HG02588 (cell line): ENCODE results near the gene NME8.
"Not testable (repeated sequence)": the region's sequence is repeated elsewhere in the genome, so short reads cannot be mapped to it uniquely, and the experiment has no call there.

ENCODE experiments used
- ATAC-seq: cut with Tn5 transposase; IDR thresholded peaks from one replicate; pipeline ENCODE4 v1.9.1; 2021; ENCODE audit warnings: mild to moderate bottlenecking, moderate library complexity; ENCODE audit not compliant: unreplicated experiment

Gene NME8

DNA sequence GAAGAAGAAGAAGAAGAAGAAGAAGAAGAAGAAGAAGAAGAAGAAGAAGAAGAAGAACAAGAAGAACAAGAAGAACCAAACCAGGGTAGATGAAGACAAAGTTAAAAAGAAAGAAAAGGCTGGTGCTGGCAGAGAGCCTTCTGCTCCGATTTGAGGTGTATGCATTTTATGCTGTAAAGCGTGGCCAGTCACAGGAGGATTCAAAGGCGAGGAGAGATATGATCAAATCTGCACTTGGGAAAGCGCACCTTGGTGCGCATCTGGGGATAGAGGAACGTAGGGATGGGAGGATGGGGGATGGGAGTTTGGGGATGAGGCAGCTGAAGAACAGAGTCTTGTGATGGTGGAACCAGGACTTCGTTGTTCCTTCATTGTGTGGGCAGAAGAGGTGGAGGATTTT, at the start of gene NME8:
Gene NME8 (plus strand): TSS at position 301 of the 400 bp plus-strand sequence. CDS start 1,670 bp downstream, outside the sequence.
- ATAC-seq = no peak

DNA sequence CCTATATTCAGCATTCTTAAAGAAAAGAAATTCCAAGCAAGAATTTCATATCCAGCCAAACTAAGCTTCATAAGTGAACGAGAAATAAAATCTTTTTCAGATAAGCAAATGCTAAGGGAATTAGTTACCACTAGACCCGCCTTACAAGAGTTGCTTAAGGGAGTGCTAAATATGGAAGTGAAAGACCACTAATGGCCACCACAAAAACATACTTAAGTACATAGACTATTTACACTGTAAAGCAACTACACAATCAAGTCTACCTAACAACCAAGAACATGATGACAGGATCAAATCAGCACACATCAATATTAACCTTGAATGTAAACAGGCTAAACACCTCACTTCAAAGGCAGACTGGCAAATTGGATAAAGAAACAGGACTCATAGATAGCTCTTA, 42.2 kb upstream of the NME8 start:
- no peak for ATAC-seq

DNA sequence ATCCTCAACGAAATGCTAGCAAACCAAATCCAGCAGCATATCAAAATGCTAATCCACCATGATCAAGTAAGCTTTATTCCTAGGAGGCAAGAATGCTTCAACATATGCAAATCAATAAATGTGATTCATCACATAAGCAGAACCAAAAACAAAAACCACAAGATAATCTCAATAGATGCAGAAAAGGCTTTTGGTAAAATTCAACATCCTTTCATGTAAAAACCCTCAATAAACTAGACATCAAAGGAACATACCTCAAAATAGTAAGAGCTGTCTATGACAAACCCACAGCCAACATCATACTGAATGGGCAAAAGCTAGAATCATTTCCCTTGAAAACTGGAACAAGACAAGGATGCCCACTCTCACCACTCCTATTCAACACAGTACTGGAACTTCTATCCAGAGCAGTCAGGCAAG, 36.2 kb upstream of the NME8 start:
- not testable (repeated sequence) for ATAC-seq

- peak; percentile 90 for ATAC-seq
Measured at GRCh38 chr7:37815671-37816371, 32.6 kb upstream of the NME8 start.

- ATAC-seq = no peak
Measured at GRCh38 chr7:37816922-37817590, 31.3 kb upstream of the NME8 start.

DNA sequence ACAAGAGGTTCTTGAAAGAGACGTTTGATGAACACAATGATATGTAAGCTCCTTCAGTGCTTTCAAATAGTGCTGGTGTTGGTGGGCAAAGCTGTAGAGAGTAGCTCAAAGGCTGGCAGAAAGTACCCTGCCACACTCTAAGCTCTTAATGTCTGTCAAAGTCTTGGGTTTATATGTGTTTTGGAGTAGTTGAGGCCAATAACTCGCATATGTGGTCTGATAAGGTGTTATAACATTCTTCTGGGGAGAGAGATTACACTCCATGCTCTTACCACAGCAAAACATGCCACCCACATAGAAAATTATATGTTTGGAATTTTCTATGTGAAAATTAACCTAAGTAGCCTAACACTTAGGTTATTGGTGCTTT, 30.8 kb upstream of the NME8 start:
- no peak for ATAC-seq

GRCh38 chr7:37817996-37818720, 30.2 kb upstream of the NME8 start:
- no peak for ATAC-seq

GRCh38 chr7:37820708-37821468, 27.5 kb upstream of the NME8 start:
- ATAC-seq = peak; percentile 79

GRCh38 chr7:37822946-37823345, 25.5 kb upstream of the NME8 start:
- ATAC-seq = no peak

- no peak for ATAC-seq
Measured at GRCh38 chr7:37823557-37823956, 24.8 kb upstream of the NME8 start.

DNA sequence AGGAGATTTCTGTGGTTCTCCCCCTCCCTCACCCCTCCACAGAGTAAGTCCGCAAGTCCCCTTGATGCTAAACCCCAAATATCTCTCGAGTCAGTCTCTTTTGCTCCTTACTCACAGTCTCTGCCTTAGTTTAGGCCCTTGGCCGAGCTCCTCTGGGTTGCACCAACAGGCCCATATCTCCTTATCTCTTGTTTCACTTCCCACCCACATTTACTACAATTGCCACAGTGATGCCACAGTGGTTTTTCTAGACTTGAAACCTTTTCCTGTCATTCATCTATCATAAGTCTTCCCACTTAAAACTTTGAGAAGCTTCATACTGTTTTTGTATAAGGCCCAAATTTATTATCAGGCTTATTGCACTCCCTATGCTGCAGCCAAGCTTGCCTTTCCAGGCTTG, 23.4 kb upstream of the NME8 start:
- no peak for ATAC-seq

GRCh38 chr7:37826825-37827224, 21.6 kb upstream of the NME8 start:
- no peak for ATAC-seq

DNA sequence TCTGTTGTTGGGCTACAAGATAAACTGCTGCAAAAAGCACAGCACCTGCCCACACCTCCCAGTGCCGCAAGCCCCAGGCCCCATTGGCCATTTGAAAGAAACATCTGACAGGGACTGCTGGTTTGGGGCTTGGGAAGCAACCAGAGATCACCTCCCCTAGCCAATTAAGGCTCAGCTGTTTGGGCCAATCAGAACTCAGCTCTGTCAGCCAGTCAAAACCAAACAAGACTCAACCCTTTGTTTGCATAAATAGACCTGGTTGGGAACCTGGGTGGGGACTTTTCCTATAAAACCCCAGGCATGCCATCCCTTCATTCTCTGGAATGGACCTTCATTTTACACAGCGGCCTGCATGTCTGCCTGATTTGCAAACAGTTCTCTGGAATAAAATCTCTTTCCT, 17.2 kb upstream of the NME8 start:
- ATAC-seq = no peak

GRCh38 chr7:37832194-37832593, 16.2 kb upstream of the NME8 start:
- peak; percentile 79 for ATAC-seq

- no peak for ATAC-seq
Measured at GRCh38 chr7:37833107-37833817, 15.1 kb upstream of the NME8 start.

- ATAC-seq = no peak
Measured at GRCh38 chr7:37833818-37834146, 14.6 kb upstream of the NME8 start.

DNA sequence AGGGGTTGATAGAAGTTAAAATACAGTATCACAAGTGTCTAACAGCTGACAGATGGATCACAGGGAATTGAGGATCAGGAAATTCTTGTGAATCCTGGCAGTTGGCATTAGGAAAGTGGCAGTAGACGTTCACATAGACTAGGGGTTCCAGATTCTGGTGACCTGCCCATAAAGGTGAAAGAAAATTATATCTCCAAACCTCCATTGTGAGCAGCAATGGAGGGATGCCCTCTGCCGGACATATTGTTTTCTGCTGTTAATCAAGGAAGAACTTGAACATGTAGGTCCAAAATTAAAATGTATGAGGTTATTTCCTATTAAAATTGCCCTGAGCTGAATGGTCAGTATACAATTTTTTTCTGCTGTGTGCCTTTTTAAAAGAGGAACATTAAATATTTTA, 5.1 kb downstream of the NME8 start:
- ATAC-seq = no peak

DNA sequence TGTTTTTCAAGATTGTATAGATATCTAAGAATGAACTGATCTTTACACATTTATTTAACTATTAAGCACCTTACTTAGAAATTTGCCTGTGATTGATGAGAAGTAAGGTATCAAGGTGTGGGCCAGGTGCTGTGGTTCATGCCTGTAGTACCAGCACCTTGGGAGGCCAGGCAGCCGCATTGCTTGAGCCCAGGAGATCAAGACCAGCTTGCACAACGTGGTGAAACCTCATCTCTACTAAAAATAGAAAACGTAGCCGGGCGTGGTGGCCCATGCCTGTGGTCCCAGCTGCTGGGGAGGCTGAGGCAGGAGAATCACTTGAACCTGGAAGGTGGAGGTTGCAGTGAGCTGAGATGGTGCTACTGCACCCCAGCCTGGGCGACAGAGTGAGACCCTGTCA, 33.7 kb downstream of the NME8 start:
- no peak for ATAC-seq

- ATAC-seq = no peak
Measured at GRCh38 chr7:37893359-37893758, 45.0 kb downstream of the NME8 start.

DNA sequence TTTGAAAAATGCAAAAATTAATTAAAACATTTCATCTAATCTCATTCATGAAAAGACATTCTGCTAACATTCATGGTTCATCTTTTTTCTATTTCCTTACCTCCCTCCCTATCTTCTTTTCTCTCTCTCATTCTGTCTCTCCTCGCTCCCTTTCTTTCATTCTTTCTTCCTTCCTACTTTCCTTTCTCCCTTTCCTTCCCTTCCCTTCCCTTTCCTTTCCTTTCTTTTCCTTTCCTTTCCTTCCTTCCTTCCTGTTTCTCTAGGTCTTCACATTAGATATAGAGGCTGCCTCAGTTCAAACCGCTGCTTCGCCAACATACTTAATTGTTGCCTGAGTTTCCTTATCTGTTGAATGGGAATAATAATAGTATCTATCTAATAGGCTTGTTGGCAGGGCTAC, 46.3 kb downstream of the NME8 start:
- ATAC-seq = no peak

DNA sequence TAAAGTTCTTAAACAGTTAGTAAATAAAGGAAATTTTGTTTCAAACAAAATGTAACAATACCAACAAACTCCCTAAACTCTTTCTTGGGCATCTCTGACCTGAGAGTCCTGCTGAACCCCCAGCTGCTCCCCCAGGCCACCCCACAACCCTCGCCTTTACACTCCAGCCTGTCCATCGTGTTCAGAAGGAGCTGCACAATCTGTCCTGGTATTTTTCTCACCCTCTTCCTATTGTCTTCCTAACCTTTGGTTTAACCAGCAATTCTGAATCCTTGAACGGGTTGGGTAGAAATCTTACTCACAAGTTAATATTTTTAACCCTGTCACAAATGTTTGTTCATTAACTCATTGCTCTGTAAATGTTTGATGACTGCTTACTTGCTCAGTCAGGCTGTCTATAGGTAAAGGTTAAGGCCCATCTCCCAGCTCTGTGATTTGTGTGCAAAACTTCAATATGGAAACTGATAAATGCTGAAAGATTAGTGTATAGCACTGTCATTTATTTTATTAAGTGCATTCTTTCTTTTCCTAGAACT, 51.4 kb downstream of the NME8 start:
- ATAC-seq = no peak
